ENCODE measurements around the gene GOLGA5. TPM values are rescaled to one million over a fixed set of nuclear protein-coding genes. Genes with fewer than 3 reads are reported as not detected.

GOLGA5 gene
- total RNA-seq, 1 experiment from 2014 or later = 22.3 TPM

DNA sequence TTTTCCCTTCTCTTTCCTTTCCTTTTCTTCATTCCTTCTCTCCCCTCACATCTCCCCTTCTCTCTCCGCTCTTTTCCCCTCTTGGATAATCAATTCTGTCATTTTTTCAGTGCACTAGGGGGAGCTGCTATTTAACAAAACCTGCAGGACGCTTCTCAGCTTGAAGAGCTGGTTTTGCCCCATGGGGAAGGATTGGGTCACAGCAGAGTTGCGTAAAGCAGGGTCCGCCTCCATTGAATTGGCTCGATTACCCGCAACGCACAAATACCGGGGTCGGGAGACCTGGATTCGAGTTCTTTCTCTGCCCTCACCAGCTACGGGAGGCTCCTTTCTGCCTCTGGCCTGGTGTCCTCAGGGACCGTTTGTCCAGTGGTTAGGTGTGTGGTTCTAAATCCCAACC, 86.7 kb downstream of the GOLGA5 start:
- TF ChIP-seq, protein P1, sequence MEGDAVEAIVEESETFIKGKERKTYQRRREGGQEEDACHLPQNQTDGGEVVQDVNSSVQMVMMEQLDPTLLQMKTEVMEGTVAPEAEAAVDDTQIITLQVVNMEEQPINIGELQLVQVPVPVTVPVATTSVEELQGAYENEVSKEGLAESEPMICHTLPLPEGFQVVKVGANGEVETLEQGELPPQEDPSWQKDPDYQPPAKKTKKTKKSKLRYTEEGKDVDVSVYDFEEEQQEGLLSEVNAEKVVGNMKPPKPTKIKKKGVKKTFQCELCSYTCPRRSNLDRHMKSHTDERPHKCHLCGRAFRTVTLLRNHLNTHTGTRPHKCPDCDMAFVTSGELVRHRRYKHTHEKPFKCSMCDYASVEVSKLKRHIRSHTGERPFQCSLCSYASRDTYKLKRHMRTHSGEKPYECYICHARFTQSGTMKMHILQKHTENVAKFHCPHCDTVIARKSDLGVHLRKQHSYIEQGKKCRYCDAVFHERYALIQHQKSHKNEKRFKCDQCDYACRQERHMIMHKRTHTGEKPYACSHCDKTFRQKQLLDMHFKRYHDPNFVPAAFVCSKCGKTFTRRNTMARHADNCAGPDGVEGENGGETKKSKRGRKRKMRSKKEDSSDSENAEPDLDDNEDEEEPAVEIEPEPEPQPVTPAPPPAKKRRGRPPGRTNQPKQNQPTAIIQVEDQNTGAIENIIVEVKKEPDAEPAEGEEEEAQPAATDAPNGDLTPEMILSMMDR (IDR thresholded peaks at IDR 0.05) = peak; percentile 36
- no peak for TF ChIP-seq SIN3A (IDR thresholded peaks at IDR 0.05; ENCODE audit: borderline replicate concordance, insufficient read depth, low read depth, low read length)
- TF ChIP-seq REST (IDR thresholded peaks at IDR 0.05; ENCODE audit: insufficient read depth in 1 of 2, low read depth in 2 of 2, low read length in 1 of 2) = no peak
- no peak for TF ChIP-seq POLR2AphosphoS5 (IDR thresholded peaks at IDR 0.05; ENCODE audit: low read depth, low read length)
- no peak for TF ChIP-seq TCF7L2 (IDR thresholded peaks at IDR 0.05; ENCODE audit: low read depth, low read length)
- intact Hi-C loops (cut with micrococcal nuclease; ENCODE audit: unreplicated experiment) = no loop called here
- no peak overlapping the region for H3K4me3 ChIP-seq (ENCODE audit: low read depth in 2 of 2, low read length in 2 of 2)
- no peaks in the 10 kb centered on the region for H3K4me1 ChIP-seq (ENCODE audit: control insufficient read depth, insufficient read depth, low read length)
- ChIA-PET CTCF (interaction anchor here (0.7 kb wide), 1 partner anchor 66 kb away, joined by 5 read pairs; no protein-coding TSS in a partner anchor), POLR2A (no interaction called here)
- DNase-seq (ENCODE audit: low read depth, low spot score) = no peak
- no TSS peak for BruUV-seq (replicated peaks)
- no peaks in the 10 kb centered on the region for H3K36me3 ChIP-seq (ENCODE audit: control insufficient read depth, insufficient read depth, low read length)
- no peaks in the 10 kb centered on the region; the same call in 1 of the 2 replicates for H3K27me3 ChIP-seq (ENCODE audit: control insufficient read depth, insufficient read depth, low read length)
- H3K27ac ChIP-seq (ENCODE audit: low read length) = no peak overlapping the region
- no peak for ATAC-seq
- in situ Hi-C loops (cut with HindIII; ENCODE audit: low pct_unique_long_range_greater_than_20kb, low sequenced_read_pairs) = no loop called here
- H3K9me3 ChIP-seq (ENCODE audit: control insufficient read depth, insufficient read depth, low read depth, low read length) = no peaks in the 10 kb centered on the region

GRCh38 chr14:92883066-92883465, 89.0 kb downstream of the GOLGA5 start:
- no peak for ATAC-seq
- TF ChIP-seq, protein P1 (IDR thresholded peaks at IDR 0.05) = no peak
- TF ChIP-seq REST (IDR thresholded peaks at IDR 0.05; ENCODE audit: insufficient read depth in 1 of 2, low read depth in 2 of 2, low read length in 1 of 2) = no peak
- no peaks in the 10 kb centered on the region for H3K4me1 ChIP-seq (ENCODE audit: control insufficient read depth, insufficient read depth, low read length)
- no peak for DNase-seq (ENCODE audit: low read depth, low spot score)
- H3K27me3 ChIP-seq (ENCODE audit: control insufficient read depth, insufficient read depth, low read length) = no peaks in the 10 kb centered on the region; the same call in 1 of the 2 replicates
- POLR2A ChIA-PET = no interaction called here
- no TSS peak for BruUV-seq (replicated peaks)
- in situ Hi-C loops (cut with HindIII; ENCODE audit: low pct_unique_long_range_greater_than_20kb, low sequenced_read_pairs) = no loop called here
- no peak overlapping the region for H3K4me3 ChIP-seq (ENCODE audit: low read depth in 2 of 2, low read length in 2 of 2)
- CTCF ChIA-PET = no interaction called here
- H3K27ac ChIP-seq (ENCODE audit: low read length) = no peak overlapping the region
- intact Hi-C loops (cut with micrococcal nuclease; ENCODE audit: unreplicated experiment) = no loop called here
- H3K9me3 ChIP-seq (ENCODE audit: control insufficient read depth, insufficient read depth, low read depth, low read length) = no peaks in the 10 kb centered on the region
- no peaks in the 10 kb centered on the region for H3K36me3 ChIP-seq (ENCODE audit: control insufficient read depth, insufficient read depth, low read length)
